C4-2B (cell line): ENCODE measurements around the gene PTPRN2.

Experiments
- H3K27ac ChIP-seq: fragments of 450-650 bp; 2 replicates; pipeline ENCODE4 v1.5.1; 2017
- ZFX ChIP-seq: fragments of 450-650 bp; IDR thresholded peaks from 2 replicates; pipeline ENCODE4 v1.6.1; 2017
- TF ChIP-seq, protein P1 (sequence below): fragments of 450-650 bp; conservative IDR thresholded peaks from 2 replicates; pipeline ENCODE4 v1.5.1; 2017; ENCODE audit warnings: mild to moderate bottlenecking

The PTPRN2 gene

DNA sequence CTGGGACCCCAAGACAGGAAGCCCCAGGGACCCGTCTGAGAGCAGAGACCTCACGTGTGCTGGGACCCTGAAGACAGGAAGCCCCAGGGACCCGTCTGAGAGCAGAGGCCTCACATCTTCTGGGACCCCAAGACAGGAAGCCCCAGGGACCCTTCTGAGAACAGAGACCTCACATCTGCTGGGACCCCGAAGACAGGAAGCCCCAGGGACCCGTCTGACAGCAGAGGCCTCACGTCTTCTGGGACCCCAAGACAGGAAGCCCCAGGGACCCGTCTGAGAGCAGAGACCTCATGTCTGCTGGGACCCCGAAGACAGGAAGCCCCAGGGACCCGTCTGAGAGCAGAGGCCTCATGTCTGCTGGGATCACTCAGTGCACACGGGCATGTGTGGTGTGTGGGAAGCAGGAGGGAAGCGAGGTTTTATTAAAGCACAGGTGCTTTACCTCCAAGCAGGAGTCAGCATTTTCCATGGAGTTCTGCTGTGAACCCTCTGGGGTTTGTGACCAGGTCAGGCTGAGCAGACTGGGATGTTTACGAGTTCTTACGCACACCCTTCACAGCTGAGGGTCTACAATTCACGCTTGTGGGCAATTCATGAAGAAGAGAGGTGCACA, 660.2 kb downstream of the PTPRN2 start:
- no peak for TF ChIP-seq ZFX
- TF ChIP-seq, protein P1, sequence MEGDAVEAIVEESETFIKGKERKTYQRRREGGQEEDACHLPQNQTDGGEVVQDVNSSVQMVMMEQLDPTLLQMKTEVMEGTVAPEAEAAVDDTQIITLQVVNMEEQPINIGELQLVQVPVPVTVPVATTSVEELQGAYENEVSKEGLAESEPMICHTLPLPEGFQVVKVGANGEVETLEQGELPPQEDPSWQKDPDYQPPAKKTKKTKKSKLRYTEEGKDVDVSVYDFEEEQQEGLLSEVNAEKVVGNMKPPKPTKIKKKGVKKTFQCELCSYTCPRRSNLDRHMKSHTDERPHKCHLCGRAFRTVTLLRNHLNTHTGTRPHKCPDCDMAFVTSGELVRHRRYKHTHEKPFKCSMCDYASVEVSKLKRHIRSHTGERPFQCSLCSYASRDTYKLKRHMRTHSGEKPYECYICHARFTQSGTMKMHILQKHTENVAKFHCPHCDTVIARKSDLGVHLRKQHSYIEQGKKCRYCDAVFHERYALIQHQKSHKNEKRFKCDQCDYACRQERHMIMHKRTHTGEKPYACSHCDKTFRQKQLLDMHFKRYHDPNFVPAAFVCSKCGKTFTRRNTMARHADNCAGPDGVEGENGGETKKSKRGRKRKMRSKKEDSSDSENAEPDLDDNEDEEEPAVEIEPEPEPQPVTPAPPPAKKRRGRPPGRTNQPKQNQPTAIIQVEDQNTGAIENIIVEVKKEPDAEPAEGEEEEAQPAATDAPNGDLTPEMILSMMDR, result no peak
- no peak overlapping the region for H3K27ac ChIP-seq

DNA sequence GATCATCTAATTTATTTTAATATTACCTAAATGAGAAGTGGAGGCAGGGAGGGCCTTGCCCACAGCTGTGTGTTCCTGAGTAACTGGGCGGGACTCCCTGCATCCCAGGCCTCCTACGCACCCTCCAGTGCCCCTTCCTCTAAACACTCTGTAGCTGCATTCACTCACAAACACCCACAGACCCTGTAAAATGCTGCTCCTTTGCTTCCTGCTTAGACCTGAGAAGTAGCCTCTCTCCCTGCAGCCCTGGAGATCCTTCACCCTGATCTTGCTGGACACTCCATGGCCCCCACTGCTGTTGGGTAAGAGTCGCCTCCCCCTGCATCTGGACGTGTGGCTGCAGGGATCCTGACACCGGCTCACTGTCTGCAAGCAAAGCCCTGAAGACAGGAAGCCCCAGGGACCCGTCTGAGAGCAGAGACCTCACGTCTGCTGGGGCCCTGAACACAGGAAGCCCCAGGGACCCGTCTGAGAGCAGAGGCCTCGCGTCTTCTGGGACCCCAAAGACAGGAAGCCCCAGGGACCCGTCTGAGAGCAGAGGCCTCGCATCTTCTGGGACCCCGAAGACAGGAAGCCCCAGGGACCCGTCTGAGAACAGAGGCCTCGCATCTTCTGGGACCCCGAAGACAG, 661.0 kb downstream of the PTPRN2 start:
- TF ChIP-seq, protein P1, result no peak
- TF ChIP-seq ZFX, result no peak
- H3K27ac ChIP-seq, result no peak overlapping the region

DNA sequence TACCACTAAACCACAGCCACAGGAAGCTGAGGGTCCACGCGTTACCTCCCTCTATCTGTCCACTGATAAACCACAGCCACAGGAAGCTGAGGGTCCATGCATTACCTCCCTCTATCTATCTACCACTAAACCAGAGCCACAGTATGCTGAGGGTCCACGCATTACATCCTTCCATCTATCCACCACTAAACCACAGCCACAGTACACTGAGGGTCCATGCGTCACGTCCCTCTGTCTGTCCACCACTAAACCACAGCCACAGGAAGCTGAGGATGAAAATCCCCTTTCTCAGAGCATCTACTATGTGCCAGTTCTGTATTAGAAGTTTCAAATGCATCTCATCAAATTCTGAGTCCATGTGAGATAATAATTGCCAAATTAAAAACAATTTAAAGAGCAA, 661.5 kb downstream of the PTPRN2 start:
- no peak for TF ChIP-seq ZFX
- TF ChIP-seq, protein P1, result no peak
- no peak overlapping the region for H3K27ac ChIP-seq

DNA sequence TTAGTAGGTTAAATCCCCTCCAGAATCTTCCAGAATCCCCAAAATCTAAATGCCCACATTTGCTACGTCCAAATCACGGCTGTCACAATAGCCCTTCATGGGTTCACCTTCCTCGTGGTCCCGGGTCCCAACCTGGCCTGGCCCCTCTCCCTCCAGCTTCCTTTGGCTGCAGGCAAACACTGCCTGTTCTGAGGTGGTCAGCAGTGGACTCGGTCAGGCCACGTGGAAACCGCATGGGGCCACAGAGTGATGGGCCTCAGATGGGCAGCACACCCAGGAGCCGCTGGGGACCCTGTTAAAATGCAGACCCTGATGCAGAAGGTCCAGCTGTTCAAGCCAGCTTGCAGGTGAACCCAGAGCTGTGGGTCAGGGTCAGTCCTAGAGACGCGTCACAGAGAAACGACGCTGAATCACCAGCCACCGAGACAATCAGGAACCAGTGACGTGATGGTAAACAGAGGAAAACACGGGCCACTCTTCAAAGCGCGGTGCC, 662.2 kb downstream of the PTPRN2 start:
- H3K27ac ChIP-seq, result no peak overlapping the region
- TF ChIP-seq ZFX, result no peak
- TF ChIP-seq, protein P1, result no peak

- TF ChIP-seq, protein P1, result no peak
- no peak for TF ChIP-seq ZFX
- H3K27ac ChIP-seq, result no peak overlapping the region
Observed at GRCh38 chr7:157923903-157924630, 663.6 kb downstream of the PTPRN2 start.

DNA sequence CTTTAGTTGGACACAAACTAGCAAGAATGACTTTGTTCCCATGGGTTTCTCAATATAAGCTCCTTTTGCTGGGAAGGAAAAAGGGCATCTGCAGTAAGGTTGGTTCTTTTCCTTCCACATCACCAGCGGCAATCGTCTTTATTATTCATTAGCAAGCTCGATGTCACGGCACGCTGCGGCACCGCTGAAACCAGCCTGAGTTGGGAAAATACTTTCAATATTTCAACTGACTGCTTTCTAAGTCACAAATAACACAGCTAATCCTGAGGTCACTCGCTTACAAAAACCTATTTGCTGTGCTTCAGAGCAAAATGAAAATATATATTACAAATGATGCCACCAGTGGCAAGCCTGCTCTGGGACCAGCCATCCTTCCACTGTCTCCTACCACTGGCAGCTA, 665.0 kb downstream of the PTPRN2 start:
- H3K27ac ChIP-seq, result no peak overlapping the region
- no peak for TF ChIP-seq ZFX
- TF ChIP-seq, protein P1, result no peak
